Neural crest cell (in vitro differentiated cells): ENCODE measurements around the gene OR5C1. TPM values are rescaled to one million over a fixed set of nuclear protein-coding genes. Genes with fewer than 3 reads are reported as not detected.

Source experiments
- DNase-seq: peaks from one replicate; pipeline ENCODE4 v3.0.0; 2021; ENCODE audit warnings: low read depth, mixed read lengths, low spot score
- H3K27ac Mint-ChIP-seq: one replicate; pipeline ENCODE4 v1.8.0; 2021; ENCODE audit warnings: mild to moderate bottlenecking, mixed read lengths; ENCODE audit not compliant: unreplicated experiment
- H3K27me3 Mint-ChIP-seq: 2 replicates; pipeline ENCODE4 v1.8.0; 2021; ENCODE audit warnings: low read depth, mild to moderate bottlenecking, mixed read lengths
- H3K36me3 Mint-ChIP-seq: 2 replicates; pipeline ENCODE4 v1.8.0; 2021; ENCODE audit warnings: low read depth, mild to moderate bottlenecking, mixed read lengths
- H3K4me1 Mint-ChIP-seq: 2 replicates; pipeline ENCODE4 v1.8.0; 2021; ENCODE audit warnings: mixed read lengths
- H3K4me3 Mint-ChIP-seq: one replicate; pipeline ENCODE4 v1.8.0; 2021; ENCODE audit warnings: mild to moderate bottlenecking, mixed read lengths
- H3K9me3 Mint-ChIP-seq: 2 replicates; pipeline ENCODE4 v1.8.0; 2021; ENCODE audit warnings: mixed read lengths
- total RNA-seq: library from RNA; stranded (reverse); gene quantifications from 2 replicates; pipeline ENCODE4 v1.2.1, GENCODE V29; 2021
- TF ChIP-seq, protein P1 (sequence below): fragments of 200-600 bp; sonication (generic); conservative IDR thresholded peaks from 2 replicates; pipeline ENCODE4 v1.5.0; 2021; ENCODE audit warnings: antibody characterized with exemption, mild to moderate bottlenecking

OR5C1 gene
- total RNA-seq, 1 donor from 2014 or later: not detected

DNA sequence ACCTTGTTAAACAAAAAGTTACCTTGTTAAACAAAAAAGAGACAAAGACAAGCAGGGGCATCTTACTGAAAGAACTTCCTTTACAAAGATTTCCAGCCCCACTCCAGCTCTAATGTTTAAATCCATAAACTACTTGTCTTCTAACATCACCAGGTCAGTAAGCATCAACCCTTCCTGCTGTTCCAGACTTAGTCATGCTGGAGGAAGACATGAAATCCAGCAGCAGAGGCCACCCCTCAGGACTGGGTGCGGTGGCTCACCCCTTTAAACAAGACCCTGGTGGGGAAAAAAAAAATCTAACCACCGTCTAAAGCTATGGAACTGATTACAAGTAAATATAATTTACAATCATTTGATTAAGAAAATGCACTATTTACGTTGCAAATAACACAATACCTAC lies 30.6 kb downstream of the OR5C1 start:
- H3K4me1 Mint-ChIP-seq: no peaks in the 10 kb centered on the region
- no peak overlapping the region for H3K27ac Mint-ChIP-seq

DNA sequence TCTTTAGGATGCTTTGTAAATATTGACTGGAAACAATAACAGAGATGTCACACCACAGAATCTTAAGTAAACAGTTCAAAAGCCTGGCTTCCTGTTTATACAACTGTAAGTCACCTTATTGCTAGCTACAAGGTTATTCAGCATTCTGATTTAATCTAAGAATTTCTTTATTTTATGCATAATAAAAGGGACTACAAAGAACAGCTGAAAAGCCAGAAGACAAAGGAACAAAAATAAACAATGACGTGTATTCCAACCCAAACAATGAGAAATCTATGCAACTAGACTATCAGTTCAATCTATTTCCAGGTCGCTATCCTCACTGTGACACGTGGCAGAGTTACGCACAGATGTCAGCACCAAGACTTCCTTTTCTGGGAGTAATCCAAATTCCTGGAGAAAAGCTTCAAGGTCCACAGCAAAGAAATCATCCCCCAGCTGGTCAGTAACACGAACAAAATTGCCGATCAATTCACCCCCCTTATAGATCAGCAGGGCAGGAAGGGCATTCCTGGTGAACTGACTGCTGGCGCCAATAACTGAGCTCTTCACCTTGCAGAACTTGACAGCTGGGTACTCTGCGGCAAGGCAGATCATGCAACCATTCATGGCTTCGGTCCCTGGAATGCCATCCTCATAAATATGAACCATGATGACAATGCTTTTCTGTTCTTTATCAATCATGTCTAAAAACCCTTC lies 31.2 kb downstream of the OR5C1 start:
- Mint-ChIP-seq H3K27ac (peak overlapping the region; percentile 27), H3K4me3 (no peak overlapping the region)
- DNase-seq: no peak

More for the DNA sequence above, 30.6 kb downstream of the OR5C1 start:
- Mint-ChIP-seq H3K36me3 (peaks cover 5% of the 10 kb centered on the region), H3K27me3 (no peaks in the 10 kb centered on the region), H3K4me3 (no peak overlapping the region), H3K9me3 (no peaks in the 10 kb centered on the region)
- DNase-seq: no peak
- TF ChIP-seq, protein P1, sequence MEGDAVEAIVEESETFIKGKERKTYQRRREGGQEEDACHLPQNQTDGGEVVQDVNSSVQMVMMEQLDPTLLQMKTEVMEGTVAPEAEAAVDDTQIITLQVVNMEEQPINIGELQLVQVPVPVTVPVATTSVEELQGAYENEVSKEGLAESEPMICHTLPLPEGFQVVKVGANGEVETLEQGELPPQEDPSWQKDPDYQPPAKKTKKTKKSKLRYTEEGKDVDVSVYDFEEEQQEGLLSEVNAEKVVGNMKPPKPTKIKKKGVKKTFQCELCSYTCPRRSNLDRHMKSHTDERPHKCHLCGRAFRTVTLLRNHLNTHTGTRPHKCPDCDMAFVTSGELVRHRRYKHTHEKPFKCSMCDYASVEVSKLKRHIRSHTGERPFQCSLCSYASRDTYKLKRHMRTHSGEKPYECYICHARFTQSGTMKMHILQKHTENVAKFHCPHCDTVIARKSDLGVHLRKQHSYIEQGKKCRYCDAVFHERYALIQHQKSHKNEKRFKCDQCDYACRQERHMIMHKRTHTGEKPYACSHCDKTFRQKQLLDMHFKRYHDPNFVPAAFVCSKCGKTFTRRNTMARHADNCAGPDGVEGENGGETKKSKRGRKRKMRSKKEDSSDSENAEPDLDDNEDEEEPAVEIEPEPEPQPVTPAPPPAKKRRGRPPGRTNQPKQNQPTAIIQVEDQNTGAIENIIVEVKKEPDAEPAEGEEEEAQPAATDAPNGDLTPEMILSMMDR: no peak

DNA sequence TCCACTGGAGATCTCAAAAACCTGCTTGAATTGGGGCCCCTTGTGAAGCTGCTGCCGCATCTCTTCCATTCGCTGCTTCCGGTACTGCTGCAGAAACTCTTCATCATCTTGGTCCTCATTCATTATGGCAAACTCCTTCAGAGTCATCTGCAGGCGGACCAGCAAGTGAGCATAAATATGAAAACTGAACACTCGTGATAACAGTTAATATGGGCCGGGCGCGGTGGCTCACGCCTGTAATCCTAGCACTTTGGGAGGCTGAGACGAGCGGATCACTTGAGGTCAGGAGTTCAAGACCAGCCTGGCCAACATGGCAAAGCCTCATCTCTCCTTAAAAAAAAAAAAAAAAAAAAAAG lies 31.7 kb downstream of the OR5C1 start:
- no peaks in the 10 kb centered on the region for H3K9me3 Mint-ChIP-seq
- H3K36me3 Mint-ChIP-seq: peaks cover under 1% of the 10 kb centered on the region
- no peaks in the 10 kb centered on the region for H3K4me1 Mint-ChIP-seq
- H3K27ac Mint-ChIP-seq: no peak overlapping the region
- no peak for DNase-seq
- TF ChIP-seq, protein P1: no peak
- no peak overlapping the region for H3K4me3 Mint-ChIP-seq
- H3K27me3 Mint-ChIP-seq: no peaks in the 10 kb centered on the region

More for the DNA sequence above, 31.2 kb downstream of the OR5C1 start:
- H3K9me3 Mint-ChIP-seq: no peaks in the 10 kb centered on the region
- H3K4me1 Mint-ChIP-seq: no peaks in the 10 kb centered on the region
- TF ChIP-seq, protein P1: no peak
- peaks cover 2% of the 10 kb centered on the region for H3K36me3 Mint-ChIP-seq
- H3K27me3 Mint-ChIP-seq: no peaks in the 10 kb centered on the region

DNA sequence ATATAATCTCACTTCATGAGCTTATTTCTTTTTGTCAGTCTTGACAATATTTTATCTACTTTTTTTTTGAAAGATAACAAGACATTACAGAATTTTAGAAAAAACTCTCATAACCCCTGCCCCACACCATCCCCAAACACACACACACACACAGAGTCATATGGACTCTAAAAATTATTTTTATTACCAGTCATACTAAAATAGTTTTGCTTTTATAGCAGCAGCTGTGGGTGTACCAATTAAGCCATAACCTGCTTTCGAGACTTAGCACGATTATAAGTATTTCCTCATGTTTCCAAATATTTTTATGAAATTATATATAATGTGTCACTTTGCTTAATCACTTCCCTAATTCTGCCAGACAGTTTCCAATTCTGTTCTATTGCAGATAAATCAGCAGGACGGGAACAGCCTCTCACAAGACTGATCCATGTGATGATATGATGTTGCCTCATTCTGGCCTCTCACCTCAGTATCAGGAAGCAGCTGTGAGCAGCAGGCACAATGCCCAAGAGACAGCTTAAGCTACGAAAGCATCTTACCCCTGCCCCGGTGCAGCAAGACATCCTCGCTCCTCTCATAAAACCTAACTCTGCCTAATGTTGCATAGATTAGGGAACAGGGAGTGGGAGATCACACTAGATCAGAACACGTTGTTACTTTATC lies 32.7 kb downstream of the OR5C1 start:
- Mint-ChIP-seq H3K9me3 (no peaks in the 10 kb centered on the region), H3K27ac (no peak overlapping the region), H3K36me3 (no peaks in the 10 kb centered on the region), H3K27me3 (no peaks in the 10 kb centered on the region), H3K4me1 (peaks cover 5% of the 10 kb centered on the region), H3K4me3 (no peak overlapping the region)
- TF ChIP-seq, protein P1: no peak
- DNase-seq: no peak

DNA sequence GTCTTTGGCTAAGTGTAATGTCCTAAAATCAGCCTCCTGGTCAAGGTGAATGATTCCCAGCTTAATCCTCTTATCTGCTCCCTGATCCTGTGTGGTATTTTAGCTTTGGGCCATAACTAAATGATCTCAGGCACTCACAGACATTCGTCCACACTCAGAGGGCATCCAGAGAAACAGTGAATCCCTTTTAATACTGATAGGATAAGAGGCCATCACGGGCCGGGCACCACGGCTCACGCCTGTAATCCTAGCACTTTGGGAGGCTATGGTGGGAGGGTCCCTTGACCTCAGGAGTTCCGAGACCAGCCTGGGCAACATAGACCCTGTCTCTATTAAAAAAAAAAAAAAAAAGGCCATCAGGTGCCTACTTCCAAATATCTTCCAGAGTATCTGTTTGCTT lies 33.3 kb downstream of the OR5C1 start:
- peaks cover 11% of the 10 kb centered on the region for H3K4me1 Mint-ChIP-seq
- no peak overlapping the region for H3K4me3 Mint-ChIP-seq
- no peaks in the 10 kb centered on the region for H3K27me3 Mint-ChIP-seq

More for the DNA sequence above, 33.3 kb downstream of the OR5C1 start:
- TF ChIP-seq, protein P1: no peak
- no peaks in the 10 kb centered on the region for H3K9me3 Mint-ChIP-seq
- no peak for DNase-seq
- H3K27ac Mint-ChIP-seq: no peak overlapping the region
- no peaks in the 10 kb centered on the region for H3K36me3 Mint-ChIP-seq
